Common myeloid progenitor, CD34-positive (primary cell): ENCODE data around the gene TRIM52.

Experiments used
- CTCF ChIA-PET: fragments of 350-600 bp; sonication (Branson Sonifier 250); formaldehyde crosslinking; loops from one replicate; lab custom pipeline; 2021; ENCODE audit warnings: antibody characterized with exemption; lab: Charles Lee
- POLR2A ChIA-PET: fragments of 350-600 bp; sonication (Branson Sonifier 250); formaldehyde crosslinking; loops from one replicate; lab custom pipeline; 2021; ENCODE audit warnings: antibody characterized with exemption; lab: Charles Lee
- DNase-seq, 3 donors: peaks; one replicate each; pipeline versions ENCODE4 v3.0.0 to v3.0.0-alpha.2; 2013
- H3K27ac ChIP-seq, 2 experiments: 1 replicate in 1 of 2; 2 replicates in 1 of 2; pipeline ENCODE4 v1.7.0; 2013; ENCODE audit warnings: inconsistent platforms in 2 of 2, low read length in 2 of 2, mild to moderate bottlenecking in 2 of 2, low read depth in 1 of 2, moderate library complexity in 1 of 2; ENCODE audit not compliant: severe bottlenecking in 2 of 2, insufficient read depth in 1 of 2, poor library complexity in 1 of 2
- H3K27me3 ChIP-seq, 5 experiments: replicated peaks in 2 of 5; 1 replicate in 3 of 5; 2 replicates in 2 of 5; pipeline versions ENCODE4 v1.6.1 to v1.7.0; 2013; ENCODE audit warnings: low read length in 4 of 5, mild to moderate bottlenecking in 2 of 5, moderate library complexity in 2 of 5, inconsistent platforms in 1 of 5; ENCODE audit not compliant: insufficient read depth in 5 of 5, control insufficient read depth in 4 of 5
- H3K36me3 ChIP-seq, 4 experiments: 1 replicate in 2 of 4; 2 replicates in 2 of 4; pipeline versions ENCODE4 v1.6.1 to v1.7.0; 2013; ENCODE audit warnings: low read length in 3 of 4, control low read depth in 1 of 4, mild to moderate bottlenecking in 1 of 4; ENCODE audit not compliant: control insufficient read depth in 4 of 4, insufficient read depth in 4 of 4
- H3K4me1 ChIP-seq, 4 experiments: 1 replicate in 3 of 4; 2 replicates in 1 of 4; pipeline versions ENCODE4 v1.6.1 to v1.7.1; 2013; ENCODE audit warnings: low read length in 3 of 4, mild to moderate bottlenecking in 3 of 4, control low read depth in 1 of 4, inconsistent platforms in 1 of 4, moderate library complexity in 1 of 4; ENCODE audit not compliant: control insufficient read depth in 4 of 4, insufficient read depth in 4 of 4; ENCODE audit errors: control extremely low read depth in 1 of 4
- H3K4me3 ChIP-seq, 7 experiments: 1 replicate in 4 of 7; 2 replicates in 3 of 7; pipeline versions ENCODE4 v1.5.1 to v1.7.0; 2013; ENCODE audit warnings: mild to moderate bottlenecking in 7 of 7, low read length in 6 of 7, moderate library complexity in 6 of 7, inconsistent platforms in 2 of 7, low read depth in 2 of 7, control low read depth in 1 of 7; ENCODE audit not compliant: insufficient read depth in 4 of 7, control insufficient read depth in 1 of 7; ENCODE audit errors: extremely low read depth in 1 of 7
- H3K9me3 ChIP-seq, 5 experiments: 1 replicate in 4 of 5; 2 replicates in 1 of 5; pipeline versions ENCODE4 v1.6.1 to v1.7.1; 2013; ENCODE audit warnings: low read length in 4 of 5, mild to moderate bottlenecking in 2 of 5, inconsistent platforms in 1 of 5, low read depth in 1 of 5, moderate library complexity in 1 of 5; ENCODE audit not compliant: control insufficient read depth in 4 of 5, insufficient read depth in 2 of 5; ENCODE audit errors: control extremely low read depth in 1 of 5
- whole genome bisulfite sequencing: methylation state at CpG from one replicate; pipeline ENCODE4 v1.1.5; 2013; ENCODE audit not compliant: insufficient coverage; 5-methylcytosine and 5-hydroxymethylcytosine counted together

TRIM52 gene

GRCh38 chr5:181207960-181208253, 53.0 kb downstream of the TRIM52 start:
- peaks cover 0 to 32% (median 10%) of the 10 kb centered on the region in 5 experiments for H3K27me3 ChIP-seq
- peak overlapping the region in 3 of 7 experiments; percentile 65 to 83 (median 74) for H3K4me3 ChIP-seq
- H3K27ac ChIP-seq: no peak overlapping the region
- H3K4me1 ChIP-seq: peaks cover 1 to 41% (median 34%) of the 10 kb centered on the region in 4 experiments
- no peaks in the 10 kb centered on the region for H3K9me3 ChIP-seq
- DNase-seq: no peak
- H3K36me3 ChIP-seq: no peaks in the 10 kb centered on the region
- POLR2A ChIA-PET: interaction anchor here (1.4 to 3.0 kb wide), 3 partner anchors 9 to 19 kb away, joined by 5 to 16 read pairs (median 8); partner anchors contain the start of gene TRIM41
- WGBS: 70% methylated on average over 2 of the region's 3 CpGs
- CTCF ChIA-PET: interaction anchor here (0.8 to 7.2 kb wide), 7 partner anchors 9 to 44 kb away, joined by 3 to 105 read pairs (median 7); partner anchors contain the start of gene TRIM41

- peaks cover 0 to 34% (median 11%) of the 10 kb centered on the region in 5 experiments for H3K27me3 ChIP-seq
- CTCF ChIA-PET: interaction anchor here (0.8 to 7.2 kb wide), 6 partner anchors 9 to 44 kb away, joined by 3 to 105 read pairs (median 7); partner anchors contain the start of gene TRIM41
- H3K36me3 ChIP-seq: no peaks in the 10 kb centered on the region
- WGBS: 0% methylated on average over 24 of the region's 36 CpGs
- no peaks in the 10 kb centered on the region for H3K9me3 ChIP-seq
- peaks cover 1 to 41% (median 34%) of the 10 kb centered on the region in 4 experiments for H3K4me1 ChIP-seq
- H3K4me3 ChIP-seq: peak overlapping the region; percentile 38 to 83 (median 73)
- POLR2A ChIA-PET: interaction anchor here (0.6 to 3.0 kb wide), 5 partner anchors 9 to 19 kb away, joined by 4 to 16 read pairs (median 6); partner anchors contain the start of gene TRIM41
- peak overlapping the region in 1 of 2 experiments; percentile 60 for H3K27ac ChIP-seq
- DNase-seq: peak; percentile 86 to 92 (median 91)
These were observed 53.6 kb downstream of the TRIM52 start for GRCh38 chr5:181207214-181207959.

GRCh38 chr5:181205761-181206649, 54.9 kb downstream of the TRIM52 start:
- peaks cover 0 to 43% (median 13%) of the 10 kb centered on the region in 5 experiments for H3K27me3 ChIP-seq
- H3K36me3 ChIP-seq: no peaks in the 10 kb centered on the region
- peak in 1 of 3 donors; percentile 63 for DNase-seq
- ChIA-PET CTCF (interaction anchor here (1.1 to 7.2 kb wide), 6 partner anchors 9 to 33 kb away, joined by 5 to 105 read pairs (median 7); partner anchors contain the start of gene TRIM41), POLR2A (interaction anchor here (0.6 to 3.0 kb wide), 6 partner anchors 11 to 20 kb away, joined by 3 to 16 read pairs (median 6); partner anchors contain the start of gene TRIM41)
- H3K9me3 ChIP-seq: no peaks in the 10 kb centered on the region
- H3K4me3 ChIP-seq: peak overlapping the region; percentile 44 to 83 (median 73)
- H3K27ac ChIP-seq: no peak overlapping the region
- peaks cover 1 to 41% (median 34%) of the 10 kb centered on the region in 4 experiments for H3K4me1 ChIP-seq
- WGBS: under 1% methylated on average over 36 of the region's 37 CpGs
